ENCODE data around the gene PLCB1. TPM values are rescaled to one million over a fixed set of nuclear protein-coding genes. Genes with fewer than 3 reads are reported as not detected.

Gene PLCB1
- total and polyA plus RNA-seq, 2 donors (not counting 3 experiments of a cell fraction or from before 2014, with no cell fraction given), result 10.2 to 53.4 TPM

DNA sequence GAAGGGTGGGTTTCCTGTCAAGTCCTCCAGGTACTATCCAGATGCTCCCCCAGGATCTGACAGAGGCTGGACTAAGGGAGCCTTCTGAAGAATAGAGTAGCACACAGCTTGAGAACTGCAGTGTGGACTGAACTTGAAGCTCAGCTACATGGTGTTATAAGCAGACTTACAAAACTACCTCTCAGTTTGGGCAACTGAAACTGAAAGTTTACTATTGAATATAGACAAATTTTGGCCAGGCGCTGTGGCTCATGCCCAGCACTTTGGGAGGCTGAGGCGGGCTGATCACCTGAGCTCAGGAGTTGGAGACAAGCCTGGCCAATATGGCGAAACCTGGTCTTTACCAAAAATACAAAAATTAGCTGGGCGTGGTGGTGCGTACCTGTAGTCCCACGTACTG is 348.5 kb downstream of the PLCB1 start:
- CTCF ChIA-PET, result interaction anchor here (0.9 kb wide), 1 partner anchor 13 kb away, joined by 3 read pairs; no protein-coding TSS in a partner anchor
- Histone ChIP-seq H3K27ac (ENCODE audit: insufficient read depth, low read depth, low read length) (no peak overlapping the region), H3K9me3 (replicated peaks; ENCODE audit: control insufficient read depth, insufficient read depth, low read length) (no peaks in the 10 kb centered on the region), H3K27me3 (ENCODE audit: control insufficient read depth in 2 of 2, insufficient read depth in 2 of 2, low read length in 2 of 2) (no peaks in the 10 kb centered on the region), H3K79me2 (ENCODE audit: control insufficient read depth, insufficient read depth, low read length) (no peaks in the 10 kb centered on the region), H3K4me3 (replicated peaks in 1 of 3; ENCODE audit: insufficient read depth in 1 of 3, low read depth in 1 of 3, low read length in 3 of 3) (no peak overlapping the region), H3K9me1 (replicated peaks; ENCODE audit: control insufficient read depth, extremely low read depth, insufficient read depth, low read length) (no peaks in the 10 kb centered on the region), H3K4me2 (ENCODE audit: insufficient read depth, low read length) (no peak overlapping the region), H3K36me3 (ENCODE audit: control insufficient read depth in 2 of 2, extremely low read depth in 1 of 2, insufficient read depth in 2 of 2, low read length in 2 of 2) (no peaks in the 10 kb centered on the region), H3K9ac (replicated peaks; ENCODE audit: extremely low read depth, insufficient read depth, low read length) (no peak overlapping the region), H4K20me1 (replicated peaks; ENCODE audit: control insufficient read depth, extremely low read depth, insufficient read depth, low read length) (no peaks in the 10 kb centered on the region), H2AFZ (ENCODE audit: low read depth, low read length) (no peak overlapping the region), H3K4me1 (ENCODE audit: control insufficient read depth, extremely low read depth, insufficient read depth, low read length) (no peaks in the 10 kb centered on the region)
- dilution Hi-C loops (cut with MboI; ENCODE audit: extremely low pct_ligation_motif_present, low sequenced_read_pairs), result no loop called here
- no TSS peak for BruUV-seq (replicated peaks)
- intact Hi-C loops (cut with micrococcal nuclease), result no loop called here
- DNase-seq (ENCODE audit: low read depth, low spot score), result no peak
- TF ChIP-seq, protein P1, sequence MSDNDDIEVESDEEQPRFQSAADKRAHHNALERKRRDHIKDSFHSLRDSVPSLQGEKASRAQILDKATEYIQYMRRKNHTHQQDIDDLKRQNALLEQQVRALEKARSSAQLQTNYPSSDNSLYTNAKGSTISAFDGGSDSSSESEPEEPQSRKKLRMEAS (IDR thresholded peaks at IDR 0.05; ENCODE audit: insufficient read depth, insufficient read length), result no peak
- TF ChIP-seq POLR2AphosphoS5 (IDR thresholded peaks at IDR 0.05; ENCODE audit: insufficient read depth, low read depth, low read length), result no peak
- no peak for TF ChIP-seq POLR2A (IDR thresholded peaks at IDR 0.05; ENCODE audit: low read depth, low read length)
- no peak for TF ChIP-seq MYC (IDR thresholded peaks at IDR 0.05; ENCODE audit: low read depth, low read length)
- TF ChIP-seq GATA2 (IDR thresholded peaks at IDR 0.05; ENCODE audit: insufficient read depth, insufficient read length, low read depth, low read length), result no peak
- no peak for TF ChIP-seq EZH2 (IDR thresholded peaks at IDR 0.05; ENCODE audit: borderline replicate concordance, low read depth, low read length, severe bottlenecking)
- TF ChIP-seq, protein P2, sequence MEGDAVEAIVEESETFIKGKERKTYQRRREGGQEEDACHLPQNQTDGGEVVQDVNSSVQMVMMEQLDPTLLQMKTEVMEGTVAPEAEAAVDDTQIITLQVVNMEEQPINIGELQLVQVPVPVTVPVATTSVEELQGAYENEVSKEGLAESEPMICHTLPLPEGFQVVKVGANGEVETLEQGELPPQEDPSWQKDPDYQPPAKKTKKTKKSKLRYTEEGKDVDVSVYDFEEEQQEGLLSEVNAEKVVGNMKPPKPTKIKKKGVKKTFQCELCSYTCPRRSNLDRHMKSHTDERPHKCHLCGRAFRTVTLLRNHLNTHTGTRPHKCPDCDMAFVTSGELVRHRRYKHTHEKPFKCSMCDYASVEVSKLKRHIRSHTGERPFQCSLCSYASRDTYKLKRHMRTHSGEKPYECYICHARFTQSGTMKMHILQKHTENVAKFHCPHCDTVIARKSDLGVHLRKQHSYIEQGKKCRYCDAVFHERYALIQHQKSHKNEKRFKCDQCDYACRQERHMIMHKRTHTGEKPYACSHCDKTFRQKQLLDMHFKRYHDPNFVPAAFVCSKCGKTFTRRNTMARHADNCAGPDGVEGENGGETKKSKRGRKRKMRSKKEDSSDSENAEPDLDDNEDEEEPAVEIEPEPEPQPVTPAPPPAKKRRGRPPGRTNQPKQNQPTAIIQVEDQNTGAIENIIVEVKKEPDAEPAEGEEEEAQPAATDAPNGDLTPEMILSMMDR (IDR thresholded peaks at IDR 0.05; ENCODE audit: extremely low read depth in 1 of 2, insufficient read depth in 1 of 2, low read depth in 1 of 2, low read length in 2 of 2), result no peak
- TF ChIP-seq JUN (IDR thresholded peaks at IDR 0.05; ENCODE audit: borderline replicate concordance, insufficient read depth, insufficient read length, low read depth), result no peak
- TF ChIP-seq FOS (IDR thresholded peaks at IDR 0.05; ENCODE audit: borderline replicate concordance, insufficient read depth, low read length), result no peak
- no peak for FAIRE-seq
- POLR2A ChIA-PET, result no interaction called here
